Transverse colon (tissue), 3 donors: Measurements from ENCODE around the gene KCNG3.

ENCODE experiments used
- CTCF ChIP-seq, 5 experiments: fragments of 200-600 bp in 3 of 5; fragments of 450-650 bp in 2 of 5; sonication (generic) in 3 of 5; IDR thresholded peaks; 1 replicate in 2 of 5; 2 replicates in 3 of 5; pipeline ENCODE4 v1.5.1; 2016 to 2017; ENCODE audit warnings: antibody characterized with exemption in 5 of 5, inconsistent platforms in 3 of 5, mild to moderate bottlenecking in 2 of 5, moderate library complexity in 1 of 5
- EP300 ChIP-seq: sonication (generic); formaldehyde crosslinking; IDR thresholded peaks from one replicate; pipeline ENCODE4 v1.6.1; 2017; ENCODE audit warnings: antibody characterized with exemption, low read depth
- POLR2A ChIP-seq: fragments of 450-650 bp; IDR thresholded peaks from one replicate; pipeline ENCODE4 v1.6.1; 2016; ENCODE audit warnings: antibody characterized with exemption, mild to moderate bottlenecking, moderate library complexity

GRCh38 chr2:42494355-42495233, 812 bp upstream of the KCNG3 start:
- TF ChIP-seq CTCF (IDR thresholded peaks at IDR 0.05) (peak; percentile 86 to 95 (median 89)), EP300 (no peak), POLR2A (peak; percentile 54)
